Left colon (tissue), 2 donors: ENCODE results near the gene KIF9. TPM values are rescaled to one million over a fixed set of nuclear protein-coding genes. Genes with fewer than 3 reads are reported as not detected.
A peak's percentile ranks its signal among the peaks of the same experiment; 100 is the strongest.
"Not testable (repeated sequence)": the region's sequence is repeated elsewhere in the genome, so short reads cannot be mapped to it uniquely, and the experiment has no call there.

Source experiments
- ATAC-seq: fragments of 200-7000 bp; cut with Tn5 transposase; one replicate; pipeline ENCODE4 v1.9.1; 2020; ENCODE audit warnings: mild to moderate bottlenecking, moderate library complexity
- DNase-seq, 2 donors: peaks; one replicate each; pipeline ENCODE4 v3.0.0-alpha.2; 2020
- intact Hi-C, 2 donors: fragments of 100-400 bp; cut with DNase I in 1 of 2; cut with micrococcal nuclease in 1 of 2; formaldehyde crosslinking; loops; one replicate each; pipeline versions ENCODE4 v1.11.2 to v1.14.0; 2022; cut with DNase I, micrococcal nuclease
- total RNA-seq, 2 donors: library from RNA; stranded (reverse); fragmentation: NEBNext Ultra II Directional; extraction: Animal tissue kit (Norgen Biotek cat#: 25700); gene quantifications; one replicate each; pipeline ENCODE4 v1.2.1, GENCODE V29; 2021
- donor health status: DM: no; HTN: no; CAD: no.
- donor health status: DM: yes; HTN: yes; CAD: no.

Gene KIF9
- total RNA-seq, 2 donors from 2014 or later, result 5.8 to 6.1 TPM

DNA sequence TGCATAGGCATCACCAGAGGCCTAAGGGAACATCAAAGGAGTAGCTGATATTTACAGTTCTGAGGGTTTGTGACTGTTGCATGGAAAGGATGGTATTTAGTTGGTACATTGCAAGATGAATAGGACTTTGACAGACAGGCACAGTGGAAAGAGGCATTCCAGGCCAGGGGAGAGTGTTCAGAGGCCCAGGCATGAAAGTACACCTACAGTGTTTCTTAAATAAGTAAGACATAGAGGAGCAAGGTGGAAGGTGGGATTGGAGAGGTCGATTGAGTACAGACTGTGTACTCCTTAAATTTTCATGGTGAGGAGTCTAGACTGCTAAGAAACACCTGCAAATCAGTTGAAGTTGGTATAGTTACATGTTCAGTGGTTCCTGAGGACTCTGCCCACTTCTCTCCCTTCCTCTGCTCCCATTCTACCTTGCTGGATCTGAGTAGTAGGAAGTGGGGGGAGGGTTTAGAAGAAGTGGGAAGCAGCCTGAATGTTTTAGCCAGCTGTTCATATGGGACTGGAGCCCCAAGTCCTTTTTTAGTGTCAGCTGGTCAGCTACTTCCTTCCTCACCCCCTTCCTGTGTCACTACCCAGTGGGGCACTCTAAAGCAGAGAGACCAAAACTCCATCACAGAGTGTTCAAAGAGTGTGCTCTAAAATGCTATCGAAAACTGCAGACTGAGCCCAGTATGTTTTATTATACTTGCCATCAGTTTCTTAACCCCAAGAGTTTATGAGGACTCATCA, 14.1 kb upstream of the KIF9 start:
- DNase-seq (no peak), ATAC-seq (no peak)
- intact Hi-C loops, result no loop called here

DNA sequence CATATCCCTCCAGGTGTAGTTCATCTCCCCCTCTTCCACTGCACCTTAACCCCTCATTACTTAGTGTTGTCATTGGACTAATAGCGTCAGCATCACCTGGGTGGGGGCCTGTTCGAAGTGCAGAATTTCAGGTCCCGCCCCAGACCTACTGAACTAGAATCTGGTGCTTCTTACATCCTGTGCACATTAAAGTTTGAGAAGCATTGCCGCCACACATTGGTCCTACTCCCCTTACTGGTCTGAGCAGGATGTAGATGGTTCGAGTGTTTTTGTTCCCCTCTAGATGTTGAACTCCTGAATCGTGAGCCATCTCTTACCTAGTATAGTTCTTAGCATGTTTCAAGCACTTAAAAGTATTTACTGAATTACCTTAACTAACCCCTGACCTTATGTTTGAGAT, 13.4 kb upstream of the KIF9 start:
- ATAC-seq, result no peak
- intact Hi-C loops, result no loop called here
- DNase-seq, result no peak

DNA sequence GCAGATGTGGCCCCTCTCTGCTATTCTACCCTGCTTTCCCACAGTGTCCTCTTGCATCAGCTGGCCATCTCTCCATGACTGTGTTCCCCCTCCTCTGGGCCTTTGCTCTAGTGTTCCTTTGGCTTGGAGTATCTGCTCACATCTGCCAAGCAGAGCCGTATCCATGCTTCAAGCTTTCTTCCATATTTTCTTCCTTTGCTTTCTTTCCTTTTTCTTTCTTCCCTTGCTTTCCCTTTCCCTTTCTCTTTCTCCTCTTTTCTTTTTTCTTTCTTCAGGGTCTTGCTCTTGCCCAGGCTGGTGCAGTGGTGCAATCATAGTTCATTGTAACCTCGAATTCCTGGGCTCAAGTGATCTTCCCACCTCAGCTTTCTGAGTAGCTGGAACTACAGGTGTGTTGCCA, 12.7 kb upstream of the KIF9 start:
- DNase-seq (no peak), ATAC-seq (no peak)
- intact Hi-C loops, result no loop called here

DNA sequence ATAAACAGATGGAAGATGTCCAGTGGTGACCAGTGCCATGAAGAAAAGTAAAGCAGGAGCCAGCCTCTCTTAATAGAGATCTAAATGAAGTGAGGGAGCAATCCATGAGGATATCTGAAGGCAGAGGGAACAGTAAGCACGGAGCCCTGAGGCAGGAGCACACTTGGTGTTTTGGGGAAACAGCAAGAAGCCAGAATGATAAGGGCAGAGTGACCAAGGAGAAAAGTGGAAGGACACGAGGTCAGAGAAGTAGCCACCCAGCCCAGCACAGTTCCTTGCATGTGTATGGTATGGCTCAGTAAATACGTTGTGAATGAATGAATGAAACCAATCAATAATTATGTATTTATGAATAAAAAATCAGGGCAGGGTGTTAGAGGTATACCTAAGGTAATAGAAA, 11.8 kb upstream of the KIF9 start:
- DNase-seq, result no peak
- ATAC-seq, result no peak
- intact Hi-C loops, result no loop called here

DNA sequence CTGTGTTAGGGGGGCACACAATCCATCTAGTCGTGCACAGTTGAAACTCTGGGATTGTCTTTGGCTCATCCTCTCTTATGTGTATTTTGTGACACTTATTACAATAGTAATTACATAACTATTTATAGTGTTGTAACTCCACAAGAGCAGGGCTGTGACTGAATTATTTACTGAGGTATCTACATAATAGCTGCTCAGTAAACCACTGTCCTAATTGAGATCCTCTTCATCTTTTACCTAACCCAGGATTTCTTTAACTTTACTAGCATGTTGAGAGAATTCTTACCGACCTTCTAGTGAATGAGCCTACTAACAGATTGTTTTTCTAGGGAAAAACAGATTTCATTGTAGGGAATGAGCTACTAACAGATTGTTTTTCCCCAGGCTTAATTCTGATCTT, 11.2 kb upstream of the KIF9 start:
- DNase-seq (no peak), ATAC-seq (no peak)
- intact Hi-C loops, result no loop called here

DNA sequence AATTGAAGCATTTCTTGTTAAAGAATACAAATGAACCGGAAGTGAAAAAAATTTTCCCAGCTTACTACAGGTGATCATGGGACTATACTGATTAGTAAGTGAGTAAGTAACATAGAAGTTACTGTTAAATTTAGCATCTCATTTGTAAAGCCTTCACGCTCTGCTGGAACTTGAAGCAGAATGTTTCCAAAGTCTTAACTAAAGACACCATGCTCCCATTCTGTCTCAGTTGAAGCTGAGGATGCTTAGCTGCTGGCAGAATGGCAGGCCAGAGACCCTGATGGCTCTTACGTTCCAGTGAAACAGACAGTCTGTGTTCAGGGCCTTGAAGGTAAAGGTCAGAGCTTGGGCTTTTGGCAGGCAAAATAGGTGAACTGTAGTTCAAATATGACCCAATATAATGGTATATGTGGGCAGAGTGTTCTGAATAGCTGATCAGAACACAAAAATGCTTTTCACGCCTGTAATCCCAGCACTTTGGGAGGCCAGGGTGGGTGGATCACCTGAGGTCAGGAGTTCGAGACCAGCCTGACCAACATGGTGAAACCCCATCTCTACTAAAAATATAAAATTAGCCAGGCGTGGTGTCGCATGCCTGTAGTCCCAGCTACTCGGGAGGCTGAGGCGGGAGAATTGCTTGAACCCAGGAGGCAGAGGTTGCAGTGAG, 9.3 kb upstream of the KIF9 start:
- DNase-seq, ATAC-seq, intact Hi-C loops: not testable (repeated sequence)

DNA sequence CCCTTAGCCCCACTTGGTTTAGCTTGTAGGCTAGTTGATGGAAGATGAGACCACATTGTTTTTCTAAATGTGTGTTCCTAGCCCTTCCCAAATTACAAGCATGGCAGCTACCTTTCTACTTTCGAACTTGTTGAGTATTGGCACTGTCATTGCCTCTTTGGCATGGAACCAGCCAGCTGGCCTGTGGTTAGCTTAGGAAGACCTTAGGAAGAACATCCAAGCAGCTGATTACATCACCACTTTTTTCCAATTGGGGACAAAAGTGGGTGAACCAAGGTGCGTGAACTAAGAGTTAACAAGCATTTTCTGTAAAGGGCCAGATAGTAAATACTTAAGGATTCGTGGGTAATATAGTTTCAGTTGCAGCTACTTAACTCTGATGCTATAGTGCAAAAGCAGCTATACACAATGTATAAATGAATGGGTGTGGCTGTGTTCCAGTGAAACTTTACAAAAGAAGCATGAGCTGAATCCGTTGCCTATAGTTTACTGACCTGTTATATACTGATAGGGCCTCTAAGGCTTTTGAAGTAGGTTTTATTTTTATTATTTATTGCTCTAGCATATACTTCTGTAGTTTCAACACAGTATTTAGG, 8.7 kb upstream of the KIF9 start:
- DNase-seq (no peak), ATAC-seq (no peak)
- intact Hi-C loops, result no loop called here

DNA sequence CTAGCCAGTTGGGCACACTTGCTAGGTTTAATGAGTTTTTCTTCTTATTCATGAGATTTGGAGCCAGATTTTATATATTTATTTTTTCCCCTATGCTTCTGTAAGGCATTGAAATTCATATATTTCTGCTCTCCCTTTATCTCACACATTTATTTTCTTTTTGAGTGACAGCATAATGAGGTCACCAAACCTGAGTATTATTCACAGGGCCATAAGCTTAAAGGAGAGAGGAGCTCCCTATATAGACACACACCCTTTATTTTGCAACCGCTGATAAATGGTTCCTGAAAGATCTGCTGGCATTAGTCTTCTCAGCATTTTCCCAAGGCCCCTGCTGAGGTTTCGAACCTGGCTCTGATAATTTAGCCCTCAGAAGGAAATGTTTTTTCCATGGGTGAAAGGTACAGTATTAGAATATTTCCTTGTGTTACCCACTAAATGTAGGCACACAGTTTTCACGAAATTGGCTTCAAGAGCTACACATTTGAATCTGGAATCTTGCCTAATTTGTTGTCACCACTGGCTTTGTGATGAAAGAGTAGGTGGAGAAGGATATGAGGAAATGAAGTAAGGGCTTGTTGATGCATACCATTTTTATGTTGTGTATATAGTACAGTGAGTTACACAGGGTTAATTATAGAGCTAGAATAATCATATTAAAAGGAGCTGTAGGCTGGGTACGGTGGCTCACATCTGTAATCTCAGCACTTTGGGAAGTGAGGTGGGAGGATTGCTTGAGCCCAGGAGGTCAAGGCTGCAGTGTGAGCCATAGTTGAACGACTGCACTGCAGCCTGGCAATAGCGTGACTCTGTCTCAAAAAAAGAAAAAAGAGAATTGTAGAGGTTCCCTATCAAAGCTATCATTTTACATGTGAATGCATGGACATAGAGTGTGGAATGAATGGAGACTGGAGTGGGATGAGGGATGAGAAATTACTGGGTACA, 6.6 kb upstream of the KIF9 start:
- intact Hi-C loops, result no loop called here
- ATAC-seq (no peak), DNase-seq (no peak)

DNA sequence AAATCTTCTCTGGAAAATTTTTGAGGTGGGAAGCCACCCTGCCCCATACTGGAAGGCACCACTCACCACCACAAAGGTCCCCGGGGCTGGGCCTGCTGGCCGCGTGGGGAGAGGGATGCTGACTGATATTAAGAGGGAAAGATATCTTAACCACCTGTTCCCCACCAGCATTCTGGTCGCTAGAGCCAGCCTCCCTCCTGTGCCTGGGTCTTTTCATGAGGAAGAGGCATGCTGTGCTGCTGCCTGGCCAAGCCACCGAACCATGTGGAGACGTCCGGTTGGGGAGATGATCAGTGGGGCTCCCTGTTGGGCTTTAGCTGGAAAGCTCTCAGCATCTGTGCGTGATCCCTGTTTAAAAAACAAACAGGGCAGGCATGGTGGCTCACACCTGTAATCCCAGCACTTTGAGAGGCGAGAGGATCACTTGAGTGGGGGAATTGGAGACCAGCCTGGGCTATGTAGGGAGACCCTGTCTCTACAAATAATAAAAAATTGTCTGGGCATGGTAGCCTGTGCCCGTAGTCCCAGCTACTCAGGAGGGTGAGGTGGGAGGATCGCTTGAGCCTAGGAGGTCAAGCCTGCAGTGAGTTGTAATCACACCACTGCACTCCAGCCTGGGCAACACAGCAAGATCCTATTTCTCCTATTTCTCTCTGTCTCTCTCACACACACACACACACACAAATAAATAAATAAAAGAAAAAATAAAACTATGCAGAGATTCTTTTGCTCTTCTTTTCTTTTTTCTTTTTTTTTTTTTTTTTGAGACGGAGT, 1.2 kb upstream of the KIF9 start:
- ATAC-seq, result no peak
- intact Hi-C loops, result no loop called here
- DNase-seq, result peak in 1 of 2 donors; percentile 16

DNA sequence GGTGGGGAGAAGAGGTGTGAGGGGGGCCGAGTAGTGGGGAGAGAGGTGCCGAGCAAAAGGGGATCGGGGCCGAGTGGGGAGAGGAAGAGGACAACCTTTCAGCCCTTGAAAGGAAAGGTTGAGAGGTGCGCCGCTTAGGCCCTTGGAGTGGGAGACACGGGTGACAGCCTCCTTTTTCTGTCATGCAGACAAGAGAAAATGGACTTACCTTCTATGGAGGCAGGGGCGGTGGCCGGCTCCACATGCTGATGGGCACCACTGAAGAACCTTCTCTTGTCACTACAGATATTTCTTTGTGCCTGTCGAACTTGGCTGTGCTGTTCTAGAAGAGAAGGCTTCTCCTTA, 566 bp upstream of the KIF9 start:
- intact Hi-C loops, result no loop called here

DNA sequence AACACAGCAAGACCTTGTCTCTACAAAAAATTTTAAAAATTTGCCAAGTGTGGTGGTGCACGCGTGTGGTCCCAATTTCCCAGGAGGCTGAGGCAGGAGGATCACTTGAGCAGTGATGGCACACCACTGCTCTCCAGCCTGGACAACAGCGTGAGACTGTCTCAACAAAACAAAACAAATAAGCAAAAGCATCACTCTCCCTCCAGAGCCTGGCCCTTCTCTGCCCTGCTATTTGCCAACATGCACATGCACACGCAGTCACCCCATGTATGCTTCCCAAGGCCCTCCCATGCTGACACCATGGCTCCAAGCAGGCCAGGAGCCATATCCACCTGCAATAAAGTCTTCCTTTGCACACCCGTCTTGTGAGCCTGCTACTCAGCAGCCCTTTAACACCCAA, 2.1 kb downstream of the KIF9 start:
- DNase-seq (no peak), ATAC-seq (no peak)
- intact Hi-C loops, result no loop called here

More for the DNA sequence above, 566 bp upstream of the KIF9 start:
- DNase-seq, result peak; percentile 35 to 43
- ATAC-seq, result peak; percentile 21

DNA sequence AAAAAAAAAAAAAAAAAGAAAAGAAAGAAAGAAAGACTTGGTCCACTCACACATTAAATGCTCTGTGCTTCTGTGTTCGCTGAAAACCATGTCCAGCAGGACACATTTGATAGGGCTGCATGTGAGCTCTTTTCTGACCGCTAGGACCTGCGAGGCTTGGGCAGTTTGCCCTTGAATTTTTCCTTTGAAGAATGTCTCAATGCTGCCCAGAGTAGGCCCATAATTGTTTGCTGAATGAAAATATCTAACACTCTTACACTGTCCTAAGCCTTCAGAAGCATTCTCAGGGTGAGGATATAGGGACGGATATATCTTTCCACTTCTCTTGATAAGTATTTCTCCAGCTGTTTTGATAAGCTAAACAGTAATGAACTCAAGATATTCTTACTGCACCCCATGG, 6.0 kb downstream of the KIF9 start:
- DNase-seq, result no peak
- no peak for ATAC-seq

DNA sequence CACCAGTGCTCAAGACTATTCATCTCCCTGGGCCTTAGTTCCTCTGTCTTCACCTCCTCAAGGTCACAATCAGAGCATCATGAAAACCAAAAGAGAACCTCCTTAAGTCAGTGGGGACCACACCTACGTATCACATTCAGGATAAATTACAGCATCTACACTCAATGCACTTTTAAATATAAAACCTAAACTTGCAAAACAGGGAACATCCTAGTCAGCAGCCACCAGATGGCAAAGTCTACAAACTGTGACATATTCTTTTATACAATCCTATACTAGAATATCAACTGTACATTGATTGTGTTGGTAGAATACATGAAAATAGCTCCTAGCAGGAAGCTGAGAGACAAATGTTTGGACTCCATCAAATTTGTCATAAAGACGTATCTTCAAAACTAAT, 7.9 kb downstream of the KIF9 start:
- no peak for ATAC-seq

More for the DNA sequence above, 6.0 kb downstream of the KIF9 start:
- intact Hi-C loops, result no loop called here

DNA sequence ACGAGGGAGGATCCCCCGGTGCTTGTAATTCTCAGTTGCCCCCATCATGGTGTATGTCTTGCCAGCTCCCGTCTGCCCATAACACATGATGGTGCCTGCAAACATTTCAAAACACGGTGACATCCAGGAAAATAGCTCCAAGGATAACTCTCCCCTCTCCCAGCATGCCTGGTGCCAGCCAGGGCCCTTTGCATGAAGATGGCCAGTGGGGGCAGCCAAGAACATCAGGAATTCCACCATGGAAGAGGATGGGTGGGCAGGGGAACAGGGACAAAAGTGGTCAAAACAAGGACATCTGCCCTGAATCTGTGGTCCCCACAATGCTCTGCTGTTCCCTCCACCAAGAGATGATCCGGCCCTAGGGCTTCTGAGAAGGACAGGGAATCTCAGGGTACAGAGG, 9.0 kb downstream of the KIF9 start:
- ATAC-seq, result no peak
- intact Hi-C loops, result no loop called here
- DNase-seq, result no peak

More for the DNA sequence above, 7.9 kb downstream of the KIF9 start:
- no peak for DNase-seq
- intact Hi-C loops, result no loop called here

DNA sequence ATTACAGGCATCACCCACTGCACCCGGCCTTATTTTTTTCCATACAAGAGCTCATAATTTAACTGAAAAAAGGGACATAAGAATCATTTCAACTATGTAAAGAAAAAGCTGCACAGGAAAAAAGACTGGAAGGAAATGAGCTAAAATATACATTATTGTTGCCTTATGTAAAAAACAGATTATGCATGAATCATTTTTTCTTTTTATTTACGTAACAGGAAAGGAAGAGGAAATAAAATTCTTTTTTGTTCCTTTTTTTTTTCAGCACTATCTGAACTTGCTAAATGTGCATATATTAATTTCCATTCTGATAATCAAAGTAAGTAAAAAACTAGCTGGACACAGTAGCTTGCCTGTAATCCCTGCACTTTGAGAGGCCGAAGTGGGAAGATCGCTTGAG, 12.1 kb downstream of the KIF9 start:
- intact Hi-C loops, result no loop called here
- ATAC-seq (no peak), DNase-seq (no peak)

DNA sequence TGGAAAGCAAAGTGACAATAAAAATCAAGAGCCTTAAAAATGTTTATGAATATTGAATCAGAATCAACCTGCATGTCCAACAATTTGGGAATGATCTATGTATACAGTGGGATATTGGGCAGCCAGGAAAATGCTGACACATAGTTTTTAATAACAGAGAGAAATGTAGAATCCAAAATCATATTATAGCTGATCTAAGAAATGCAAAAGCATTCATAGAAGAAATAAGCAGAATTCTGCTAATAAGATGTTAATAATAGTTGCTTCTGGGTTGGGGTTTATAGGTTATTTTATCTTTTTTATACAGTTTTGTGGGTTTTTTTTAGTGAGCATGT, 15.1 kb downstream of the KIF9 start:
- ATAC-seq (no peak), DNase-seq (no peak)
- intact Hi-C loops, result no loop called here

DNA sequence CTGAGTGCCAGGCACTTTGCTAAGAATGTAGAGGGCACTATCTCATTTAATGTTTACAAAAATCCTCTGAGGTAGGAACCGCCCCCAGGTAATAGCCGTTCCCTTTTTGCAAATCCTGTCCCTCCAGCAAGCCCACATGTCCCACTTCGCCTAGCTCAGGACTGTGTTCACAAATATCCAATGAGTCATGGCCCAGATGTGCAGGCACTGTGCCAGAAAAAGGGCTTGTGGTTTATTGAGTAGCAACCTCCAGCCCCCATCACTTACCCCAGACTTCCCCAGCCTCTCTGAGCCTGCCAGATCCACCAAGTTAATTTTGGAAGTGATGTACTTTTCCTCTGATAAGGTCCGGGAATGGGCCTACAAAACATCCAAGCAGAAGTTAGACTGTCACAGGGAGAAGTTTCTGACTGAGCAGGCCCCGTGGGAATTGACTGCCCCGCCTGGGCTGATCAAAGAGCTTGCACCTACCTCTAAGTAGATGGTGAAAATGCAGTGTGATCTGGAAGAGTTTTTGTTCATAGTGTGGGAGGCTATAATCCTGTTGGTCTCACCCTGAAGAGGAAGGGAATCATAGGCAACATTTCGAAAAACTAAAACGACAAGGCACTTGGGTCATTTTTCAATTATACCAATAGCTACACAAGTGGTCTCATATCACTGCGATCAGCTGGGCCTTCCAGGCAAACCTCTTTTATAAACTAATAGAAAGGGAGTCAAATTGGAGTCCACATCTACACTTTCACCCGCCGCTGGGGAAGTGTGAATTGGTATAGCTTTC, 15.7 kb downstream of the KIF9 start:
- peak; percentile 45 for DNase-seq
- no peak for ATAC-seq
- intact Hi-C loops, result no loop called here
